ENCODE results near the gene PAPPA2.

DNA sequence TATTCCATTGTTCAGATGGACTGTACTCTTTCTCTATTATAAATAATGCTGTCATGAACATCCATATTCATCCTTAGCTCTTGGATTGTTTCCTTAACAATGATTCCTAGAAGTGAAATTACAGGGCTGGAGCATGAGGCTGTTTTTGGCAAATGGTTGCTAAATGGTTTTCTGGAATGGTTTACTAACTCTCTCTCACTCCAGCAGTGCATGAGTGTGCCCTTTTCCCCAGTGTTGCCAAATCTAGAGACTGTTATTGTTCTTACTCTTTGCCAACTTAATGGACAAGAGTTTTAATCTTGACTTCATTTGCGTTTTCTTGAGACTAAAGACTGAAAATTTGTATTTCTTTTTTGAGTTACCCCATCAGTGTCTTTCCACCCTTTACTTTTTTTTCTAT is 113.0 kb downstream of the PAPPA2 start:
- TF ChIP-seq, protein P1, sequence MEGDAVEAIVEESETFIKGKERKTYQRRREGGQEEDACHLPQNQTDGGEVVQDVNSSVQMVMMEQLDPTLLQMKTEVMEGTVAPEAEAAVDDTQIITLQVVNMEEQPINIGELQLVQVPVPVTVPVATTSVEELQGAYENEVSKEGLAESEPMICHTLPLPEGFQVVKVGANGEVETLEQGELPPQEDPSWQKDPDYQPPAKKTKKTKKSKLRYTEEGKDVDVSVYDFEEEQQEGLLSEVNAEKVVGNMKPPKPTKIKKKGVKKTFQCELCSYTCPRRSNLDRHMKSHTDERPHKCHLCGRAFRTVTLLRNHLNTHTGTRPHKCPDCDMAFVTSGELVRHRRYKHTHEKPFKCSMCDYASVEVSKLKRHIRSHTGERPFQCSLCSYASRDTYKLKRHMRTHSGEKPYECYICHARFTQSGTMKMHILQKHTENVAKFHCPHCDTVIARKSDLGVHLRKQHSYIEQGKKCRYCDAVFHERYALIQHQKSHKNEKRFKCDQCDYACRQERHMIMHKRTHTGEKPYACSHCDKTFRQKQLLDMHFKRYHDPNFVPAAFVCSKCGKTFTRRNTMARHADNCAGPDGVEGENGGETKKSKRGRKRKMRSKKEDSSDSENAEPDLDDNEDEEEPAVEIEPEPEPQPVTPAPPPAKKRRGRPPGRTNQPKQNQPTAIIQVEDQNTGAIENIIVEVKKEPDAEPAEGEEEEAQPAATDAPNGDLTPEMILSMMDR (IDR thresholded peaks at IDR 0.05): no peak
- TF ChIP-seq POLR2A (IDR thresholded peaks at IDR 0.05): no peak
